PC-3 (cell line): ENCODE measurements around the gene BCL2L15. TPM values are rescaled to one million over a fixed set of nuclear protein-coding genes. Genes with fewer than 3 reads are reported as not detected.

ENCODE experiments used
- ATAC-seq: fragments of 200-7000 bp; cut with Tn5 transposase; 2 replicates; pipeline ENCODE4 v1.9.1; 2020; ENCODE audit warnings: mild to moderate bottlenecking, moderate library complexity
- BruUV-seq: library from RNA; stranded (reverse); fragments of 400-500 nt; replicated peaks from 2 replicates; lab custom pipeline; 2021; lab: Mats Ljungman, UMichigan
- CTCF ChIA-PET: fragments of 300-600 bp; sonication (Branson Sonifier 250); formaldehyde crosslinking; loops from one replicate; lab custom pipeline; 2022; ENCODE audit warnings: antibody characterized with exemption; lab: Charles Lee
- POLR2A ChIA-PET: fragments of 300-600 bp; sonication (Branson Sonifier 250); formaldehyde crosslinking; loops from one replicate; lab custom pipeline; 2022; ENCODE audit warnings: antibody characterized with exemption; ENCODE audit not compliant: unreplicated experiment; lab: Charles Lee
- DNase-seq: peaks from one replicate; pipeline ENCODE4 v3.0.0-alpha.2; 2015
- H2AFZ ChIP-seq: fragments of 300-600 bp; sonication (generic); 2 replicates; pipeline ENCODE4 v1.6.0; 2016; ENCODE audit warnings: antibody characterized with exemption, low read length
- H3F3A ChIP-seq: fragments of 300-600 bp; sonication (generic); one replicate; pipeline ENCODE4 v1.6.0; 2017; ENCODE audit warnings: antibody characterized with exemption, low read length, control low read depth, mild to moderate bottlenecking; ENCODE audit not compliant: unreplicated experiment
- H3K27ac ChIP-seq: fragments of 300-600 bp; sonication (generic); 2 replicates; pipeline ENCODE4 v1.5.1; 2016; ENCODE audit warnings: mild to moderate bottlenecking, low read length
- H3K27me3 ChIP-seq: fragments of 300-600 bp; sonication (generic); 2 replicates; pipeline ENCODE4 v1.6.1; 2016; ENCODE audit warnings: low read length, mixed read lengths
- H3K36me3 ChIP-seq: fragments of 300-600 bp; sonication (generic); 2 replicates; pipeline ENCODE4 v1.6.1; 2016; ENCODE audit warnings: low read depth, mixed run types, low read length, mixed read lengths
- H3K4me1 ChIP-seq: fragments of 300-600 bp; sonication (generic); 2 replicates; pipeline ENCODE4 v1.5.1; 2016; ENCODE audit warnings: low read length; ENCODE audit not compliant: insufficient read depth
- H3K4me2 ChIP-seq: fragments of 300-600 bp; sonication (generic); 2 replicates; pipeline ENCODE4 v1.6.0; 2016; ENCODE audit warnings: low read length
- H3K4me3 ChIP-seq: fragments of 300-600 bp; sonication (generic); 2 replicates; pipeline ENCODE4 v1.5.1; 2016; ENCODE audit warnings: mild to moderate bottlenecking, low read length, mixed read lengths
- H3K79me2 ChIP-seq: fragments of 300-600 bp; sonication (generic); 2 replicates; pipeline ENCODE4 v1.6.1; 2017; ENCODE audit warnings: low read length, mixed read lengths
- H3K9ac ChIP-seq: fragments of 300-600 bp; sonication (generic); 2 replicates; pipeline ENCODE4 v1.6.0; 2016; ENCODE audit warnings: mild to moderate bottlenecking, low read length
- H3K9me2 ChIP-seq: fragments of 300-600 bp; sonication (generic); replicated peaks from 2 replicates; pipeline ENCODE4 v1.6.1; 2016; ENCODE audit warnings: mixed run types, low read length, mixed read lengths
- H3K9me3 ChIP-seq: fragments of 300-600 bp; sonication (generic); 2 replicates; pipeline ENCODE4 v1.6.1; 2016; ENCODE audit warnings: low read length, mixed read lengths
- H4K20me1 ChIP-seq: fragments of 300-600 bp; sonication (generic); 2 replicates; pipeline ENCODE4 v1.6.1; 2016; ENCODE audit warnings: low read length, mixed read lengths
- EZH2 ChIP-seq: fragments of 300-600 bp; sonication (generic); IDR thresholded peaks from one replicate; pipeline ENCODE4 v1.6.1; 2017; ENCODE audit warnings: antibody characterized with exemption, mild to moderate bottlenecking, low read length; ENCODE audit not compliant: unreplicated experiment
- EZH2phosphoT487 ChIP-seq: fragments of 300-600 bp; sonication (generic); IDR thresholded peaks from 2 replicates; pipeline ENCODE4 v1.6.1; 2018; ENCODE audit warnings: mild to moderate bottlenecking, antibody characterized with exemption, low read length, borderline replicate concordance
- intact Hi-C: fragments of 100-400 bp; cut with micrococcal nuclease; formaldehyde crosslinking; loops from 2 replicates; pipeline ENCODE4 v1.9.0; 2023
- total RNA-seq: library from RNA; depleted of rRNA; stranded (reverse); fragments of >200 nt; gene quantifications from 2 replicates; pipeline ENCODE4 v1.2.3, GENCODE V29; 2014
- TF ChIP-seq, protein P1 (sequence below): fragments of 300-600 bp; sonication (generic); conservative IDR thresholded peaks from 2 replicates; pipeline ENCODE4 v1.5.1; 2017; ENCODE audit warnings: antibody characterized with exemption, low read depth, mild to moderate bottlenecking, low read length

Gene BCL2L15
- total RNA-seq, 1 experiment from 2014 or later, result 0.29 TPM

DNA sequence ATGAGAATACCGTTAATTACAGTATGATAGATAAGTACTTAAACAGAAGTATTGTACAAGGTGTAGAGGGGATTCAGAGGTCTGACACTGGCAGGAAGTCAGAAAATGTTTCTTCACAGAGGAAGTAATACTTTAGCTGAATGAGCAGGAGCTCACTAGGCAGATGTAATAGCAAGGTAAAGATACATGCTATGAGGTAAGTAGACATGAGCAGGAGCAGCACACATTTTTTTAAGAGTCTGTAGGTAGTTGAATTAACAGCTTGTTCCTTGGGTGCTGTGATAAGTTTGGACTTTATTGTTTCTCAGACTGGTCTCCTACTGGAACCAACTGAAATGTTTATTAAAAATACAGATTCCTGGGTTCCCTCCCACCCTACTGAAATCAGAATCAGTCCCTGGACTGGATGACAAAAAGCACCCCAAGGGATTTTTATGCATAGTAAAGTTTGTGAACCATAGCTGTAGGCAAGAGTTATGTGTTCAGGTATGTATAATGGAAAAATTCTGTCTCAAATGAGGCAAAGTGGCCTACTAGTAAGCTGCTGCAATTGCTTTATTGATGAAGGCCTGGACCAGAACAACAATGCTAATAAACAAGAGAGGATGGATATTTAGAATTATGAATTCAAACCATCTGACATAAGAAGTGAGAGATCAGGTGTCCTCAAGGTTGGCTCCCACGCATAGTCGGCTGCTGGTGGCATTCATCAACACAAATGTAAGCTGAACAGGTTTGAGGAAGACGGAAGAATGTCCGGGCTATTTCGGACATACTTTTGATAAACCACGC lies 16.3 kb upstream of the BCL2L15 start:
- Histone ChIP-seq H3K4me2 (peak overlapping the region; percentile 94), H3K27me3 (no peaks in the 10 kb centered on the region), H3K36me3 (peaks cover 8% of the 10 kb centered on the region; the same call in 1 of the 2 replicates), H3K27ac (peak overlapping the region; percentile 70), H3K9me2 (no peaks in the 10 kb centered on the region), H3K9me3 (no peaks in the 10 kb centered on the region), H3K79me2 (peaks cover 53% of the 10 kb centered on the region), H2AFZ (peak overlapping the region; percentile 72), H3K9ac (peak overlapping the region; percentile 97), H3K4me3 (peak overlapping the region; percentile 97), H3K4me1 (peaks cover 18% of the 10 kb centered on the region), H3F3A (no peaks in the 10 kb centered on the region), H4K20me1 (no peaks in the 10 kb centered on the region)
- ChIA-PET POLR2A (interaction anchor here (0.5 to 1.0 kb wide), 4 partner anchors 25 to 372 kb away, joined by 3 to 10 read pairs (median 4); partner anchors contain the start of gene HIPK1), CTCF (interaction anchor here (1.5 kb wide), 1 partner anchor 24 kb away, joined by 3 read pairs; no protein-coding TSS in a partner anchor)
- DNase-seq (peak; percentile 14), ATAC-seq (no peak)
- TF ChIP-seq EZH2 (no peak), EZH2phosphoT487 (no peak)
- TF ChIP-seq, protein P1, sequence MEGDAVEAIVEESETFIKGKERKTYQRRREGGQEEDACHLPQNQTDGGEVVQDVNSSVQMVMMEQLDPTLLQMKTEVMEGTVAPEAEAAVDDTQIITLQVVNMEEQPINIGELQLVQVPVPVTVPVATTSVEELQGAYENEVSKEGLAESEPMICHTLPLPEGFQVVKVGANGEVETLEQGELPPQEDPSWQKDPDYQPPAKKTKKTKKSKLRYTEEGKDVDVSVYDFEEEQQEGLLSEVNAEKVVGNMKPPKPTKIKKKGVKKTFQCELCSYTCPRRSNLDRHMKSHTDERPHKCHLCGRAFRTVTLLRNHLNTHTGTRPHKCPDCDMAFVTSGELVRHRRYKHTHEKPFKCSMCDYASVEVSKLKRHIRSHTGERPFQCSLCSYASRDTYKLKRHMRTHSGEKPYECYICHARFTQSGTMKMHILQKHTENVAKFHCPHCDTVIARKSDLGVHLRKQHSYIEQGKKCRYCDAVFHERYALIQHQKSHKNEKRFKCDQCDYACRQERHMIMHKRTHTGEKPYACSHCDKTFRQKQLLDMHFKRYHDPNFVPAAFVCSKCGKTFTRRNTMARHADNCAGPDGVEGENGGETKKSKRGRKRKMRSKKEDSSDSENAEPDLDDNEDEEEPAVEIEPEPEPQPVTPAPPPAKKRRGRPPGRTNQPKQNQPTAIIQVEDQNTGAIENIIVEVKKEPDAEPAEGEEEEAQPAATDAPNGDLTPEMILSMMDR, result no peak
- intact Hi-C loops, result loop anchor here (1.0 to 5.0 kb wide), 2 partner anchors 68 to 146 kb away; partner anchors contain the start of gene PHTF1
- BruUV-seq, result no TSS peak

DNA sequence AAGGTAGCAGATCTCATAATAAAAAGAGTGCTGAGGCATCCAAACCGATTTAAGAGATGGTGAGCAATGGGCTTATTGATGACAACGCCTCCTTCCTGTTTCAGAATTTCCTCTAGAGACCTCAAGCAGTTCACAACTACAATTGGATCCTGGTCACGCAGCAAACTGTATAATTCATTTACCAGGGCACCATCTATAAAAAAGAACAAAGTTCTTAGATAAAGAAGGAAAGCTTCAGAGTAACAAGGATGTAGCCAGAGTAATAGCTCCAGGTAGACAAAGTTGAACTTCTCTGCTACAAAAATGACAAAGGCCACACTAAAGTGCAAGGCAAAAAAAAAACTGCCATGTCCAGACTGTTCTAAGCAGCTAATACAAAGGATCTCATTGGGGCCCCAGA lies 13.8 kb upstream of the BCL2L15 start:
- no peak for ATAC-seq
- BruUV-seq, result no TSS peak

More for the DNA sequence above, 13.8 kb upstream of the BCL2L15 start:
- H4K20me1 ChIP-seq, result no peaks in the 10 kb centered on the region
- H3K79me2 ChIP-seq, result peaks cover 33% of the 10 kb centered on the region
- no peak for DNase-seq
- H3K36me3 ChIP-seq, result peaks cover 24% of the 10 kb centered on the region
- peaks cover 11% of the 10 kb centered on the region for H3K4me1 ChIP-seq
- no peak overlapping the region for H2AFZ ChIP-seq
- no peak overlapping the region for H3K4me2 ChIP-seq
- no peak overlapping the region for H3K27ac ChIP-seq
- intact Hi-C loops, result loop anchor here (5.0 kb wide), 1 partner anchor 144 kb away; the partner anchor contains the start of gene PHTF1
- CTCF ChIA-PET, result no interaction called here
- POLR2A ChIA-PET, result no interaction called here
- no peaks in the 10 kb centered on the region for H3K27me3 ChIP-seq
- no peaks in the 10 kb centered on the region for H3K9me3 ChIP-seq
- no peak overlapping the region for H3K4me3 ChIP-seq
- TF ChIP-seq, protein P1, result no peak
- no peak for TF ChIP-seq EZH2
- TF ChIP-seq EZH2phosphoT487, result no peak
- H3K9me2 ChIP-seq, result no peaks in the 10 kb centered on the region
- no peak overlapping the region for H3K9ac ChIP-seq
- no peaks in the 10 kb centered on the region for H3F3A ChIP-seq
